Effector memory CD4-positive, alpha-beta T cell (primary cell): ENCODE measurements around the gene PLB1.

Source experiments
- DNase-seq, 3 donors: peaks; one replicate each; pipeline ENCODE4 v3.0.0-alpha.2; 2020
- H3K27ac ChIP-seq: 2 replicates; pipeline ENCODE4 v1.7.0; 2013; ENCODE audit warnings: mild to moderate bottlenecking, low read length, moderate library complexity; ENCODE audit not compliant: insufficient read depth, poor library complexity, severe bottlenecking
- H3K27me3 ChIP-seq: replicated peaks from 2 replicates; pipeline ENCODE4 v1.7.0; 2013; ENCODE audit warnings: mild to moderate bottlenecking, low read length; ENCODE audit not compliant: insufficient read depth, control insufficient read depth, poor library complexity, severe bottlenecking
- H3K36me3 ChIP-seq: 2 replicates; pipeline ENCODE4 v1.7.0; 2013; ENCODE audit warnings: mild to moderate bottlenecking, low read length, moderate library complexity; ENCODE audit not compliant: control insufficient read depth, insufficient read depth
- H3K4me1 ChIP-seq: 2 replicates; pipeline ENCODE4 v1.7.0; 2013; ENCODE audit warnings: low read length, mild to moderate bottlenecking; ENCODE audit not compliant: control insufficient read depth, insufficient read depth, poor library complexity, severe bottlenecking
- H3K4me3 ChIP-seq: 2 replicates; pipeline ENCODE4 v1.7.0; 2013; ENCODE audit warnings: low read length, low read depth, mild to moderate bottlenecking; ENCODE audit not compliant: insufficient read depth, poor library complexity, severe bottlenecking
- H3K9me3 ChIP-seq: 2 replicates; pipeline ENCODE4 v1.7.0; 2013; ENCODE audit warnings: mild to moderate bottlenecking, low read length, moderate library complexity; ENCODE audit not compliant: control insufficient read depth

The PLB1 gene

GRCh38 chr2:28497206-28497605, 1.3 kb downstream of the PLB1 start:
- H3K9me3 ChIP-seq = no peaks in the 10 kb centered on the region
- no peaks in the 10 kb centered on the region for H3K27me3 ChIP-seq
- H3K27ac ChIP-seq = no peak overlapping the region
- H3K36me3 ChIP-seq = no peaks in the 10 kb centered on the region
- H3K4me1 ChIP-seq = no peaks in the 10 kb centered on the region
- no peak for DNase-seq
- no peak overlapping the region for H3K4me3 ChIP-seq

GRCh38 chr2:28499282-28499681, 3.4 kb downstream of the PLB1 start:
- no peaks in the 10 kb centered on the region for H3K4me1 ChIP-seq
- H3K4me3 ChIP-seq = no peak overlapping the region
- no peaks in the 10 kb centered on the region for H3K36me3 ChIP-seq
- no peak for DNase-seq
- no peaks in the 10 kb centered on the region for H3K27me3 ChIP-seq
- no peak overlapping the region for H3K27ac ChIP-seq
- no peaks in the 10 kb centered on the region for H3K9me3 ChIP-seq

- H3K4me3 ChIP-seq = no peak overlapping the region
- DNase-seq = no peak
- H3K27me3 ChIP-seq = no peaks in the 10 kb centered on the region
- H3K4me1 ChIP-seq = no peaks in the 10 kb centered on the region
- H3K9me3 ChIP-seq = no peaks in the 10 kb centered on the region
- no peaks in the 10 kb centered on the region for H3K36me3 ChIP-seq
- no peak overlapping the region for H3K27ac ChIP-seq
Measured at GRCh38 chr2:28505361-28505760, 9.5 kb downstream of the PLB1 start.

- Histone ChIP-seq H3K27ac (no peak overlapping the region), H3K9me3 (no peaks in the 10 kb centered on the region), H3K36me3 (no peaks in the 10 kb centered on the region), H3K4me3 (no peak overlapping the region), H3K4me1 (no peaks in the 10 kb centered on the region), H3K27me3 (no peaks in the 10 kb centered on the region)
- no peak for DNase-seq
Measured at GRCh38 chr2:28506112-28506910, 10.5 kb downstream of the PLB1 start.

GRCh38 chr2:28507796-28508764, 12.2 kb downstream of the PLB1 start:
- Histone ChIP-seq H3K9me3 (no peaks in the 10 kb centered on the region), H3K27me3 (no peaks in the 10 kb centered on the region), H3K36me3 (no peaks in the 10 kb centered on the region), H3K4me3 (no peak overlapping the region), H3K4me1 (no peaks in the 10 kb centered on the region), H3K27ac (no peak overlapping the region)
- peak in 2 of 3 donors; percentile 2 to 8 for DNase-seq

GRCh38 chr2:28509361-28509760, 13.5 kb downstream of the PLB1 start:
- Histone ChIP-seq H3K27ac (no peak overlapping the region), H3K4me3 (no peak overlapping the region), H3K4me1 (no peaks in the 10 kb centered on the region), H3K36me3 (no peaks in the 10 kb centered on the region), H3K9me3 (no peaks in the 10 kb centered on the region), H3K27me3 (no peaks in the 10 kb centered on the region)
- no peak for DNase-seq

- DNase-seq = no peak
- Histone ChIP-seq H3K27me3 (no peaks in the 10 kb centered on the region), H3K36me3 (no peaks in the 10 kb centered on the region), H3K4me3 (no peak overlapping the region), H3K4me1 (no peaks in the 10 kb centered on the region), H3K9me3 (no peaks in the 10 kb centered on the region), H3K27ac (no peak overlapping the region)
Measured at GRCh38 chr2:28510184-28510583, 14.3 kb downstream of the PLB1 start.

GRCh38 chr2:28511871-28512606, 16.2 kb downstream of the PLB1 start:
- Histone ChIP-seq H3K27ac (no peak overlapping the region), H3K27me3 (no peaks in the 10 kb centered on the region), H3K9me3 (no peaks in the 10 kb centered on the region), H3K4me3 (no peak overlapping the region), H3K36me3 (no peaks in the 10 kb centered on the region), H3K4me1 (no peaks in the 10 kb centered on the region)
- no peak for DNase-seq

GRCh38 chr2:28512607-28512965, 16.7 kb downstream of the PLB1 start:
- H3K27me3 ChIP-seq = no peaks in the 10 kb centered on the region
- no peak overlapping the region for H3K27ac ChIP-seq
- H3K4me3 ChIP-seq = no peak overlapping the region
- DNase-seq = no peak
- H3K9me3 ChIP-seq = no peaks in the 10 kb centered on the region
- no peaks in the 10 kb centered on the region for H3K4me1 ChIP-seq
- H3K36me3 ChIP-seq = no peaks in the 10 kb centered on the region
